NT2/D1 (cell line): ENCODE measurements around the gene ROPN1B.

ENCODE experiments used
- DNase-seq: peaks from one replicate; pipeline ENCODE4 v3.0.0-alpha.2; 2011; ENCODE audit warnings: low read depth, low spot score
- H3K27me3 ChIP-seq: 2 replicates; pipeline ENCODE4 v1.6.0; 2011; ENCODE audit warnings: mild to moderate bottlenecking; ENCODE audit not compliant: insufficient read length, insufficient read depth
- H3K36me3 ChIP-seq: 2 replicates; pipeline ENCODE4 v1.6.1; 2011; ENCODE audit warnings: mild to moderate bottlenecking, low read length, mixed read lengths; ENCODE audit not compliant: insufficient read depth, insufficient read length
- H3K4me1 ChIP-seq: 2 replicates; pipeline ENCODE4 v1.5.1; 2011; ENCODE audit not compliant: insufficient read depth, insufficient read length
- H3K4me3 ChIP-seq: 2 replicates; pipeline ENCODE4 v1.5.1; 2011; ENCODE audit warnings: low read depth; ENCODE audit not compliant: insufficient read length
- H3K9ac ChIP-seq: 2 replicates; pipeline ENCODE4 v1.6.0; 2011; ENCODE audit warnings: low read depth; ENCODE audit not compliant: insufficient read length
- H3K9me3 ChIP-seq: 2 replicates; pipeline ENCODE4 v1.5.1; 2011; ENCODE audit warnings: mild to moderate bottlenecking, low read length; ENCODE audit not compliant: insufficient read depth
- SUZ12 ChIP-seq: IDR thresholded peaks from 2 replicates; pipeline ENCODE4 v1.6.1; 2011; ENCODE audit not compliant: insufficient read length, insufficient read depth; ENCODE audit errors: extremely low read depth
- YY1 ChIP-seq: IDR thresholded peaks from 2 replicates; pipeline ENCODE4 v1.6.1; 2011; ENCODE audit not compliant: insufficient read length, insufficient read depth
- ZNF274 ChIP-seq: IDR thresholded peaks from 2 replicates; pipeline ENCODE4 v1.6.1; 2011; ENCODE audit warnings: mild to moderate bottlenecking, low read depth, low read length

ROPN1B gene

DNA sequence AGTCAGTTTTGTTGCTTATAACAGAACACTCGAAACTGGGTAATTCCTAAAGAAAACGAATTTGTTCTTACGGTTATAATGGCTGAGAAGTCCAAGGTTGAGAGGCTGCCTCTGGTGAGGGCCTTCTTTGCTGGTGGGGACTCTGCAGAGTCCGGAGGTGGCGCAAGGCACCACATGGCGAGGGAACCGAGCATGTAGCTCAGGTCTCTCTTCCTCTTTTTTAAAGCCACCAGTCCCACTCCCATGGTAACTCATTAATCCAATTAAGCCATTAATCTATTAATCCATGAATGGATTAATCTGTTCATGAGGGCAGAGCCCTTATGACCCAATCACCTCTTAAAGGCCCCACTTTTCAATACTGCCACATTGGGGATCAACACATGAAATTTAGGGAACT is 50.0 kb downstream of the ROPN1B start:
- TF ChIP-seq YY1, result no peak
- TF ChIP-seq ZNF274, result no peak
- no peak for TF ChIP-seq SUZ12

DNA sequence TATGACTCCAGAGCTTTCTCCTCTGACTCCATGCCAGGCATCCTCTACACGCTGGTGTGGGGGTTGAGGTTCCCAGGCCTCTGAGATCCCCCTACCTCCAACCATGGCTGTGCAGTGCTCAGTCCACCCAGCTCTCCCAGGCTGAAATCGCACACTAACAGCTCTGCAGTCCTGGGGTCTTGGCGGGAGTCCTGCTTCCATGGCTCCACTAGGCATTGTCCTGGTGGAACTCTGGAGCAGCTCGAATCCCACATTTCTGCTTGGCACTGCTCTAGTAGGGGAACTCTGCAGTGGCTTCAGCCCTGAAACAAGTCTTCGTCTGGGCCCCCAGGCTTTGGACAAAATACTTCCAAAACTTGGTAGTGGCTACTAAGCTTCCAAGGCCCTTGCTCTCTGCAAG is 50.7 kb downstream of the ROPN1B start:
- TF ChIP-seq YY1 (no peak), SUZ12 (no peak), ZNF274 (no peak)
- Histone ChIP-seq H3K9ac (no peak overlapping the region), H3K4me3 (no peak overlapping the region), H3K9me3 (no peaks in the 10 kb centered on the region), H3K27me3 (no peaks in the 10 kb centered on the region), H3K36me3 (peaks cover 24% of the 10 kb centered on the region), H3K4me1 (no peaks in the 10 kb centered on the region)
- no peak for DNase-seq

More for the DNA sequence above, 50.0 kb downstream of the ROPN1B start:
- no peak for DNase-seq
- Histone ChIP-seq H3K9ac (no peak overlapping the region), H3K27me3 (no peaks in the 10 kb centered on the region), H3K4me1 (peaks cover 4% of the 10 kb centered on the region), H3K4me3 (no peak overlapping the region), H3K36me3 (peaks cover 22% of the 10 kb centered on the region), H3K9me3 (no peaks in the 10 kb centered on the region)

DNA sequence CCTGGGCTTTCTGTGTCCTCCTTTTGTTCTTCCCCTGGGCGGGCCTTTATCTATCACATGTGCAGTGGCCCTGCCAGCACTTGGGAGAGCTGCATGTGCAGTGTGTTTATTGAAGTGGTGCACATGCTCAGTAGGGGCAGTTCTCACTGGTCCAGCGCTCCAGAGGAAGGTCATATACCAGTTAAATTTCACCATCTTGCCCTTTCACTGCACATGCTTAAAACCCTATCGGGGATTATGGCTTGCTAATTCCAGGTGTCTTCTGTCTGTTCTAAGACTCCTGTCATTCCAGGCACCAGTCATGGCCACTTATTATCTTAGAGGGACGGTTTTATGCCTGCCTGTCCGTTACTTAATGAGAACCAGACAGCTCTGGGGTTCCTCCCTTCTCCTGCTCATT is 52.2 kb downstream of the ROPN1B start:
- no peaks in the 10 kb centered on the region for H3K27me3 ChIP-seq
- H3K4me3 ChIP-seq, result no peak overlapping the region
- no peaks in the 10 kb centered on the region for H3K4me1 ChIP-seq
- TF ChIP-seq SUZ12, result no peak
- TF ChIP-seq YY1, result no peak
- TF ChIP-seq ZNF274, result no peak
- H3K9ac ChIP-seq, result no peak overlapping the region
- peaks cover 24% of the 10 kb centered on the region for H3K36me3 ChIP-seq
- DNase-seq, result no peak
- H3K9me3 ChIP-seq, result no peaks in the 10 kb centered on the region

DNA sequence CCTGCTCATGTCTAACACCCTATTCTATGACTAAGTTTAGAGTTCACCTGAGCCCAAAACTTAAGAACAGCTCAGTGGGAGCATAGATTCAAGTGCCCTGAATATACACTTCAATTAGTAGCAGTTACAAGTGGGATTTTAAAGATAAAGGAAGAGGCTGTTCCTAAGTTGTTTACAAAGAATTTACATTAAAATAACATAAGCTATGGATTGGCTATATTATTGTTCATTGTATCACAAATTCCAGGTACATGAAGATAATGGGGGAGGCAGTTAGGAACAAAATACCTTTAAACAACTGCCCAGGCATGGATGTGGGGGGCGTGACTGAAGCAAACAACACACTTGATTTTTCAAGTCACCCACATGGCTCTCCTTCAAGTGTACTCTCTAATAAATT is 52.7 kb downstream of the ROPN1B start:
- Histone ChIP-seq H3K27me3 (no peaks in the 10 kb centered on the region), H3K36me3 (peaks cover 22% of the 10 kb centered on the region), H3K9ac (no peak overlapping the region), H3K4me3 (no peak overlapping the region), H3K9me3 (no peaks in the 10 kb centered on the region), H3K4me1 (no peaks in the 10 kb centered on the region)
- no peak for DNase-seq
- TF ChIP-seq ZNF274 (no peak), YY1 (no peak), SUZ12 (no peak)

DNA sequence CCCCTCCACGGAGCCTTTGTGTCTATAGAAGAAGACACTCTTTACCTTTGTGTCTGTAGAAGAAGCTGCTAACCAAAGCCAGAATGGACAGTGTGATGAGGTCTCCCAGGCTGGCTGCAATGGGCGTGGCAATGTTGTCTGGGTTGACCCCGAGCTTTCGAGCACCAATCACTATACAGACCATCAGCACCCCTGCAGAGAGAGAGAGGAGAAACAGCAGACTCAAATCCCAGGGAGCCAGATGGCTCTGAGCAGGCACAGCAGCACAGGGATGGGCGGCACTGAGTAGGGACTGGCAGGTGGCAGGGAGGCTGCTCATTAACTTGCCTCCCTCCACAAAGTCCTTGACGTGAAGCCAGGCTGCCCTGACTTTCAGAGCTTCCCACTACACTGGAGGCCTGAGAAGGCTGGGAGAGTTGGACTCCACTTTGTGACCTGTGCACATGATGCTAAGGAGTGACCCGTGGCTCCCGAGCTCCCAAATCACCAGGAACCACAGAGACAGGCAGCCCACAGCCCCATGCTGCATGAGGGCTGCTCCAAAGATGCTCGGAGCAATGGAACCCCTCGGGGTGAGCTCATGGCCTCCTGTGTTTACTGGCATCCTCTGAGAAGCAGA is 53.9 kb downstream of the ROPN1B start:
- TF ChIP-seq YY1 (no peak), SUZ12 (no peak), ZNF274 (no peak)
- no peak for DNase-seq
- Histone ChIP-seq H3K4me3 (no peak overlapping the region), H3K36me3 (peaks cover 22% of the 10 kb centered on the region), H3K9ac (no peak overlapping the region), H3K4me1 (no peaks in the 10 kb centered on the region), H3K9me3 (peaks cover 9% of the 10 kb centered on the region), H3K27me3 (no peaks in the 10 kb centered on the region)

DNA sequence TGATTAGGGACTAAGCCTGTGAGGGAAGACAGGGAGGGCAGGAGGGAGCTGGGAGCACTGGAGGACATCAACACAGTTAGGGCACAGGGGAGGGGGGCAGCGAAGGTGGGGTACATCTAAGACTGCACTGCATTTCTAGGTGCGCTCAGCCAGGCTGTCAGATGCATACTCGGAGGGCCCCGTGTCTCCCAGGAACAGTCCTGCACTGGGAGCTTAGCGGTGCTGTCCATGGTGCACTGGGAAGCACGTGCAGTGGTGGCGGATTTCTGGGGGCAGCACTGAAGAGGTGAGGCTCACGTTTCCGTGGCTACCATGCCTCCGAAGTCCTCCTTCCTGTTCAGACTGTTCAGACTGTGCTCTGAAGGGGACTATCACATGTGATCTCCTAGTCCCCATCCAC is 54.4 kb downstream of the ROPN1B start:
- DNase-seq, result no peak
- no peaks in the 10 kb centered on the region for H3K27me3 ChIP-seq
- peaks cover 15% of the 10 kb centered on the region for H3K9me3 ChIP-seq
- H3K36me3 ChIP-seq, result peaks cover 23% of the 10 kb centered on the region
- H3K9ac ChIP-seq, result no peak overlapping the region
- H3K4me1 ChIP-seq, result no peaks in the 10 kb centered on the region
- no peak overlapping the region for H3K4me3 ChIP-seq
- TF ChIP-seq YY1 (no peak), ZNF274 (no peak), SUZ12 (no peak)

DNA sequence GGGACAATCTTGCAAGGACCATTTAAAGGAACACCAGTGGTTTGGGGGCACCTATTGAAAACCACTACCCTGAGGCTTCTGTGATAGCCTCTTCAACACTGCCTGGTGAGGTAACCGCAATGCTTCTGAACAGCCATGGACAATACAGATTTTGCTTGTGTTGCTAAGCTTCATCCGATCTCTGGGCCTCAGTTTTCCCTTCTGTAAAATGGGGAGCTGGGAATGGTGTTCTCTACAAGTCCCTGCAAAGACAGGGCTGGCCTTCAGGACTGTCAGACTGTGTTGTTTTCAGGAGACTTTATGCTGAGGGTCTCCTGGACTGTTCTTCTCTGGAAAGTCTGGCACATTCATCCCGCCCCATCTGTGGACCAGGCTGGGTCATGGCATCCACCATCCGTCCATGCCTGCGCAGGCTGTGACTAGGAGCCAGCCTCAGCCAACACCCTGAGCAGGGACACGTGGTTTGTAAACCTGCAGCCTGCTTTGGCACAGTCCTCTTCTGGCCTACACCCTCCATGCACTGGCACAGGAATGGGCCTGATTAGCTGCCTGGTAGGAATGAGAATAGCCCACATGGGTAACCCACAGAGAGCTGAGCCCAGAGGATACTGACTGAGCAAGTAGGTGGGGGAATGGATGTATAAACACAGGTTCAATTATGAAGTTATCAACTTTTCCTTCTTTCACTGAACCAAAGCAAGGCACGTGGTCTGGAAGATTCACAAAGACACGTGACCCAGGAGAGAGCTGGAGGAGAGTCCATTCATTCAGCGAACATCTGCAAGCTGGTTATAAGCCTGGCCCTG is 55.3 kb downstream of the ROPN1B start:
- no peak for TF ChIP-seq SUZ12
- no peak for TF ChIP-seq ZNF274
- no peak for TF ChIP-seq YY1
- DNase-seq, result no peak
- Histone ChIP-seq H3K36me3 (peaks cover 28% of the 10 kb centered on the region), H3K27me3 (no peaks in the 10 kb centered on the region), H3K9ac (no peak overlapping the region), H3K4me1 (no peaks in the 10 kb centered on the region), H3K4me3 (no peak overlapping the region), H3K9me3 (peaks cover 23% of the 10 kb centered on the region)
